ENCODE data around the gene HUS1B.
"Not testable (repeated sequence)": the region's sequence is repeated elsewhere in the genome, so short reads cannot be mapped to it uniquely, and the experiment has no call there.

HUS1B gene

GRCh38 chr6:701215-701614 is 44.3 kb upstream of the HUS1B start:
- H3K4me3 ChIP-seq (ENCODE audit: low read length): no peak overlapping the region
- no peak for TF ChIP-seq EZH2phosphoT487 (IDR thresholded peaks at IDR 0.05; ENCODE audit: borderline replicate concordance, low read length)
- no peaks in the 10 kb centered on the region for H4K20me1 ChIP-seq (ENCODE audit: control insufficient read depth, insufficient read depth, low read depth, low read length)
- no peaks in the 10 kb centered on the region for H3F3A ChIP-seq (ENCODE audit: control insufficient read depth, insufficient read depth)
- peaks cover 25% of the 10 kb centered on the region for H3K27me3 ChIP-seq (ENCODE audit: control insufficient read depth, low read length)
- H3K4me2 ChIP-seq (ENCODE audit: low read length): no peak overlapping the region
- no peaks in the 10 kb centered on the region for H3K79me2 ChIP-seq (ENCODE audit: control insufficient read depth, low read length)
- no peaks in the 10 kb centered on the region for H3K9me3 ChIP-seq (ENCODE audit: control insufficient read depth, insufficient read depth, low read length)
- no peak overlapping the region for H3K27ac ChIP-seq (ENCODE audit: low read depth, low read length)
- no peaks in the 10 kb centered on the region for H3K4me1 ChIP-seq (ENCODE audit: control insufficient read depth, low read length)
- H3K9me2 ChIP-seq (replicated peaks; ENCODE audit: control insufficient read depth, low read length): no peaks in the 10 kb centered on the region
- H3K36me3 ChIP-seq (ENCODE audit: control insufficient read depth, low read length): no peaks in the 10 kb centered on the region

GRCh38 chr6:700490-700889 is 43.6 kb upstream of the HUS1B start:
- Histone ChIP-seq H3K27me3 (ENCODE audit: control insufficient read depth, low read length) (peaks cover 25% of the 10 kb centered on the region), H3K9me3 (ENCODE audit: control insufficient read depth, insufficient read depth, low read length) (no peaks in the 10 kb centered on the region), H3F3A (ENCODE audit: control insufficient read depth, insufficient read depth) (no peaks in the 10 kb centered on the region), H3K4me3 (ENCODE audit: low read length) (no peak overlapping the region), H3K79me2 (ENCODE audit: control insufficient read depth, low read length) (no peaks in the 10 kb centered on the region), H3K27ac (ENCODE audit: low read depth, low read length) (no peak overlapping the region), H4K20me1 (ENCODE audit: control insufficient read depth, insufficient read depth, low read depth, low read length) (no peaks in the 10 kb centered on the region), H3K9me2 (replicated peaks; ENCODE audit: control insufficient read depth, low read length) (no peaks in the 10 kb centered on the region), H3K4me2 (ENCODE audit: low read length) (no peak overlapping the region), H3K36me3 (ENCODE audit: control insufficient read depth, low read length) (no peaks in the 10 kb centered on the region), H3K4me1 (ENCODE audit: control insufficient read depth, low read length) (no peaks in the 10 kb centered on the region)
- no peak for TF ChIP-seq EZH2phosphoT487 (IDR thresholded peaks at IDR 0.05; ENCODE audit: borderline replicate concordance, low read length)
- TF ChIP-seq, protein P1, sequence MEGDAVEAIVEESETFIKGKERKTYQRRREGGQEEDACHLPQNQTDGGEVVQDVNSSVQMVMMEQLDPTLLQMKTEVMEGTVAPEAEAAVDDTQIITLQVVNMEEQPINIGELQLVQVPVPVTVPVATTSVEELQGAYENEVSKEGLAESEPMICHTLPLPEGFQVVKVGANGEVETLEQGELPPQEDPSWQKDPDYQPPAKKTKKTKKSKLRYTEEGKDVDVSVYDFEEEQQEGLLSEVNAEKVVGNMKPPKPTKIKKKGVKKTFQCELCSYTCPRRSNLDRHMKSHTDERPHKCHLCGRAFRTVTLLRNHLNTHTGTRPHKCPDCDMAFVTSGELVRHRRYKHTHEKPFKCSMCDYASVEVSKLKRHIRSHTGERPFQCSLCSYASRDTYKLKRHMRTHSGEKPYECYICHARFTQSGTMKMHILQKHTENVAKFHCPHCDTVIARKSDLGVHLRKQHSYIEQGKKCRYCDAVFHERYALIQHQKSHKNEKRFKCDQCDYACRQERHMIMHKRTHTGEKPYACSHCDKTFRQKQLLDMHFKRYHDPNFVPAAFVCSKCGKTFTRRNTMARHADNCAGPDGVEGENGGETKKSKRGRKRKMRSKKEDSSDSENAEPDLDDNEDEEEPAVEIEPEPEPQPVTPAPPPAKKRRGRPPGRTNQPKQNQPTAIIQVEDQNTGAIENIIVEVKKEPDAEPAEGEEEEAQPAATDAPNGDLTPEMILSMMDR (IDR thresholded peaks at IDR 0.05; ENCODE audit: low read depth, low read length, poor library complexity, severe bottlenecking): no peak

DNA sequence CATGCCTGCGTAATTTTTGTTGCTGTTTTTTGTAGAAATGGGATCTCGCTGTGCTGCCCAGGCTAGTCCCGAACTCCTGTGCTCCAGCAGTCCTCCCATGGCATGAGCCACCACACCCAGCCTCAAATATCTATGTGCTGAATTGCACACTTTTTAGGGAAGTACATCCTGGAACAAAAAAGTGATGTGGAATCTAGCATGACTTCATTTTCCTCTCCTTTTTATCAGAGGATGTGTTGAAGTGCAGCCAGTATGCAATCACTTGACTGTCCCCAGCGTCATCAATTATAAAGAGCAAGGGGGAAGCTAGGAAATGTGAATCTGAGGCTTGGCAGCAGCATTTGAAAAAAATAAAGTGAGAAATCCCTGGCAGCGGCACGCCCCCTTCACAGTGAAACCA is 42.4 kb upstream of the HUS1B start:
- H3K9me3 ChIP-seq (ENCODE audit: control insufficient read depth, insufficient read depth, low read length): no peaks in the 10 kb centered on the region
- H3K27ac ChIP-seq (ENCODE audit: low read depth, low read length): no peak overlapping the region
- H3K4me1 ChIP-seq (ENCODE audit: control insufficient read depth, low read length): no peaks in the 10 kb centered on the region
- no peaks in the 10 kb centered on the region for H3F3A ChIP-seq (ENCODE audit: control insufficient read depth, insufficient read depth)
- TF ChIP-seq, protein P1 (IDR thresholded peaks at IDR 0.05; ENCODE audit: low read depth, low read length, poor library complexity, severe bottlenecking): no peak
- TF ChIP-seq EZH2phosphoT487 (IDR thresholded peaks at IDR 0.05; ENCODE audit: borderline replicate concordance, low read length): no peak
- H3K36me3 ChIP-seq (ENCODE audit: control insufficient read depth, low read length): no peaks in the 10 kb centered on the region
- no peaks in the 10 kb centered on the region for H3K79me2 ChIP-seq (ENCODE audit: control insufficient read depth, low read length)
- peaks cover 18% of the 10 kb centered on the region for H3K27me3 ChIP-seq (ENCODE audit: control insufficient read depth, low read length)
- no peaks in the 10 kb centered on the region for H4K20me1 ChIP-seq (ENCODE audit: control insufficient read depth, insufficient read depth, low read depth, low read length)
- no peak overlapping the region for H3K4me3 ChIP-seq (ENCODE audit: low read length)
- H3K9me2 ChIP-seq (replicated peaks; ENCODE audit: control insufficient read depth, low read length): no peaks in the 10 kb centered on the region
- H3K4me2 ChIP-seq (ENCODE audit: low read length): no peak overlapping the region

DNA sequence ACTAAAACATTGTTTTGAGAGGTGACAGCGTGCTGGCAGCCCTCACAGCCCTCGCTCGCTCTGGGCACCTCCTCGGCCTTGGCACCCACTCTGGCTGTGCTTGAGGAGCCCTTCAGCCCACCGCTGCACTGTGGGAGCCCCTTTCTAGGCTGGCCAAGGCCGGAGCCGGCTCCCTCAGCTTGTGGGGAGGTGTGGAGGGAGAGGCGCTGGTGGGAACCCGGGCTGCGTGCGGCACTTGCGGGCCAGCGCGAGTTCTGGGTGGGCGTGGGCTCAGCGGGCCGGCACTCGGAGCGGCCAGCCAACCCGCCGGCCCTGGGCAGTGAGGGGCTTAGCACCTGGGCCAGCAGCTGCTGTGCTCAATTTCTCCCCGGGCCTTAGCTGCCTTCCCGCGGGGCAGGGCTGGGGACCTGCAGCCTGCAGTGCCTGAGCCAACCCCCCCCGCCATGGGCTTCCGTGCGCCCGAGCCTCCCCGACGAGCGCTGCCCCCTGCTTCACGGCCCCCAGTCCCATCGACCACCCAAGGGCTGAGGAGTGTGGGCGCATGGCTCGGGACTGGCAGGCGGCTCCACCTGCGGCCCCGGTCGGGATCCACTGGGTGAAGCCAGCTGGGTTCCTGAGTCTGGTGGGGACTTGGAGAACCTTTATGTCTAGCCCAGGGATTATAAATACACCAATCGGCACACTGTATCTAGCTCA is 37.7 kb upstream of the HUS1B start:
- H4K20me1 ChIP-seq (ENCODE audit: control insufficient read depth, insufficient read depth, low read depth, low read length); H3K4me3 ChIP-seq (ENCODE audit: low read length); H3K9me3 ChIP-seq (ENCODE audit: control insufficient read depth, insufficient read depth, low read length); H3K4me2 ChIP-seq (ENCODE audit: low read length); H3K27ac ChIP-seq (ENCODE audit: low read depth, low read length); H3K36me3 ChIP-seq (ENCODE audit: control insufficient read depth, low read length); H3F3A ChIP-seq (ENCODE audit: control insufficient read depth, insufficient read depth); H3K27me3 ChIP-seq (ENCODE audit: control insufficient read depth, low read length); H3K9me2 ChIP-seq (replicated peaks; ENCODE audit: control insufficient read depth, low read length): not testable (repeated sequence)
- peaks cover 18% of the 10 kb centered on the region for H3K4me1 ChIP-seq (ENCODE audit: control insufficient read depth, low read length)
- H3K79me2 ChIP-seq (ENCODE audit: control insufficient read depth, low read length): peaks cover 28% of the 10 kb centered on the region
